Panc1 (cell line): ENCODE data around the gene DCXR. TPM values are rescaled to one million over a fixed set of nuclear protein-coding genes. Genes with fewer than 3 reads are reported as not detected.

Experiments used
- ATAC-seq: fragments of 200-7000 bp; cut with Tn5 transposase; 2 replicates; pipeline ENCODE4 v1.9.1; 2020; ENCODE audit warnings: mild to moderate bottlenecking, moderate library complexity
- BruUV-seq: library from RNA; stranded (reverse); fragments of 400-500 nt; replicated peaks from 2 replicates; lab custom pipeline; 2021; lab: Mats Ljungman, UMichigan
- CTCF ChIA-PET: fragments of 300-600 bp; sonication (Branson Sonifier 250); formaldehyde crosslinking; loops from one replicate; lab custom pipeline; 2022; ENCODE audit warnings: antibody characterized with exemption; lab: Charles Lee
- POLR2A ChIA-PET: fragments of 300-600 bp; sonication (Branson Sonifier 250); formaldehyde crosslinking; loops from one replicate; lab custom pipeline; 2022; ENCODE audit warnings: antibody characterized with exemption; lab: Charles Lee
- DNase-seq: peaks from one replicate; pipeline ENCODE4 v3.0.0-alpha.2; 2010; ENCODE audit warnings: low read depth, low spot score
- H3K27ac ChIP-seq: 2 replicates; pipeline ENCODE4 v1.5.1; 2011; ENCODE audit warnings: mild to moderate bottlenecking, low read length, inconsistent platforms
- H3K27me3 ChIP-seq: fragments of 200-500 bp; sonication (Bioruptor generic); 2 replicates; pipeline ENCODE4 v1.6.0; 2014; ENCODE audit warnings: low read length, inconsistent platforms; ENCODE audit not compliant: control insufficient read depth, insufficient read depth
- H3K36me3 ChIP-seq: fragments of 200-500 bp; sonication (Bioruptor generic); 2 replicates; pipeline ENCODE4 v1.5.1; 2014; ENCODE audit warnings: inconsistent platforms, mild to moderate bottlenecking, low read length, moderate library complexity; ENCODE audit not compliant: control insufficient read depth, insufficient read depth
- H3K4me1 ChIP-seq: 2 replicates; pipeline ENCODE4 v1.5.1; 2011; ENCODE audit warnings: inconsistent platforms, mild to moderate bottlenecking, low read length, moderate library complexity; ENCODE audit not compliant: control insufficient read depth, insufficient read depth
- H3K4me3 ChIP-seq, 2 experiments: 2 replicates each; pipeline ENCODE4 v1.5.1; 2011 to 2012; ENCODE audit warnings: low read depth in 2 of 2, low read length in 2 of 2, mild to moderate bottlenecking in 2 of 2, inconsistent platforms in 1 of 2, moderate library complexity in 1 of 2
- H3K9me3 ChIP-seq: fragments of 200-500 bp; sonication (Bioruptor generic); 2 replicates; pipeline ENCODE4 v1.5.1; 2014; ENCODE audit warnings: low read depth, mild to moderate bottlenecking, inconsistent platforms, low read length, moderate library complexity; ENCODE audit not compliant: control insufficient read depth, insufficient read depth
- CTCF ChIP-seq: fragments of 450-650 bp; IDR thresholded peaks from 2 replicates; pipeline ENCODE4 v1.5.1; 2017; ENCODE audit warnings: mild to moderate bottlenecking
- POLR2AphosphoS5 ChIP-seq: IDR thresholded peaks from 2 replicates; pipeline ENCODE4 v1.6.1; 2012; ENCODE audit warnings: mild to moderate bottlenecking, low read depth, low read length, moderate library complexity
- REST ChIP-seq, 2 experiments: IDR thresholded peaks; 2 replicates each; pipeline ENCODE4 v1.6.1; 2011 to 2012; ENCODE audit warnings: low read depth in 2 of 2, control low read depth in 1 of 2, low read length in 1 of 2, mild to moderate bottlenecking in 1 of 2, moderate library complexity in 1 of 2; ENCODE audit not compliant: insufficient read depth in 1 of 2
- SIN3A ChIP-seq: IDR thresholded peaks from 2 replicates; pipeline ENCODE4 v1.6.1; 2012; ENCODE audit warnings: low read depth, mild to moderate bottlenecking, low read length, moderate library complexity, borderline replicate concordance; ENCODE audit not compliant: insufficient read depth
- TCF7L2 ChIP-seq: IDR thresholded peaks from 2 replicates; pipeline ENCODE4 v1.6.1; 2011; ENCODE audit warnings: mild to moderate bottlenecking, low read depth, low read length, inconsistent platforms
- in situ Hi-C: cut with HindIII; loops from 2 replicates; pipeline ENCODE4 v1.10.0; 2016; ENCODE audit warnings: low sequenced_read_pairs, low pct_unique_long_range_greater_than_20kb
- intact Hi-C: fragments of 100-400 bp; cut with micrococcal nuclease; formaldehyde crosslinking; loops from one replicate; pipeline ENCODE4 v1.10.0; 2022; ENCODE audit not compliant: unreplicated experiment
- total RNA-seq: library from RNA; stranded (reverse); gene quantifications from one replicate; pipeline ENCODE4 v1.2.1, GENCODE V29; 2021; ENCODE audit not compliant: unreplicated experiment

DCXR gene
- total RNA-seq, 1 experiment from 2014 or later: 128 TPM

DNA sequence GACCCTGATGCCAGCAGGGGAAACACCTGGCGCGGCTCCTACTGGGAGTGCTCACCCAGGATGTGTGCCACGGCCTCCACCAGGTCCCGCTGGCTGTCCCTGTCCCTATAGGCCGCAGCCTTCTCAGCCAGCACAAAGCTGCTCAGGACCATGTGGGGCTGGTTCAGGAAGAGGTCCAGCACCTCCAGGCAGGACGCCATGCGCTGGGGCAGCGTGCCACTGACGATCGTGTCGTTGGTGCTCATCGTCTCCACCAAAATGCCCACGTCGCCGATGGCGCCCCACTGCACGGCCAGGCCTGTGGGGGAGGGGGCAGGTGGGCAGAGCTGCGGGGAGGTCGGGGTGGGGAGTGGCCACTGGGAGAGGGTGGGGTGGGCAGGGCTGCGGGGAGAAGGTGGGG lies 44.0 kb upstream of the DCXR start:
- H3K27ac ChIP-seq: no peak overlapping the region
- H3K27me3 ChIP-seq: no peaks in the 10 kb centered on the region
- CTCF ChIA-PET: no interaction called here
- intact Hi-C loops: no loop called here
- peaks cover 10% of the 10 kb centered on the region for H3K36me3 ChIP-seq
- DNase-seq: no peak
- H3K4me3 ChIP-seq: no peak overlapping the region
- H3K9me3 ChIP-seq: no peaks in the 10 kb centered on the region
- BruUV-seq: no TSS peak
- ATAC-seq: no peak
- TF ChIP-seq POLR2AphosphoS5 (no peak), REST (IDR thresholded peaks at IDR 0.05; ENCODE audit: insufficient read depth in 1 of 2, low read depth in 2 of 2, low read length in 1 of 2) (0 out of 4 replicates have a peak, but pooled peaks of 1 of the 2 experiments have one; percentile 12), CTCF (no peak), TCF7L2 (no peak), SIN3A (no peak)
- in situ Hi-C loops: no loop called here
- POLR2A ChIA-PET: no interaction called here
- H3K4me1 ChIP-seq: peaks cover 22% of the 10 kb centered on the region

- intact Hi-C loops: no loop called here
Observed at GRCh38 chr17:82080789-82081464, 43.4 kb upstream of the DCXR start.

More at GRCh38 chr17:82080789-82081464, 43.4 kb upstream of the DCXR start:
- ChIA-PET CTCF (no interaction called here), POLR2A (no interaction called here)
- no peak for DNase-seq
- TF ChIP-seq POLR2AphosphoS5 (no peak), CTCF (no peak), SIN3A (no peak), TCF7L2 (no peak), REST (IDR thresholded peaks at IDR 0.05; ENCODE audit: insufficient read depth in 1 of 2, low read depth in 2 of 2, low read length in 1 of 2) (no peak)
- H3K27ac ChIP-seq: no peak overlapping the region
- in situ Hi-C loops: no loop called here
- H3K36me3 ChIP-seq: peaks cover 7% of the 10 kb centered on the region
- H3K9me3 ChIP-seq: no peaks in the 10 kb centered on the region
- H3K4me3 ChIP-seq: no peak overlapping the region
- ATAC-seq: no peak
- H3K27me3 ChIP-seq: no peaks in the 10 kb centered on the region
- peaks cover 25% of the 10 kb centered on the region for H3K4me1 ChIP-seq
- no TSS peak for BruUV-seq
